Measurements from ENCODE around the gene HUS1B. TPM values are rescaled to one million over a fixed set of nuclear protein-coding genes. Genes with fewer than 3 reads are reported as not detected.

HUS1B gene
- polyA plus RNA-seq, 3 donors, result 0.23 to 0.73 TPM; not detected in 1

DNA sequence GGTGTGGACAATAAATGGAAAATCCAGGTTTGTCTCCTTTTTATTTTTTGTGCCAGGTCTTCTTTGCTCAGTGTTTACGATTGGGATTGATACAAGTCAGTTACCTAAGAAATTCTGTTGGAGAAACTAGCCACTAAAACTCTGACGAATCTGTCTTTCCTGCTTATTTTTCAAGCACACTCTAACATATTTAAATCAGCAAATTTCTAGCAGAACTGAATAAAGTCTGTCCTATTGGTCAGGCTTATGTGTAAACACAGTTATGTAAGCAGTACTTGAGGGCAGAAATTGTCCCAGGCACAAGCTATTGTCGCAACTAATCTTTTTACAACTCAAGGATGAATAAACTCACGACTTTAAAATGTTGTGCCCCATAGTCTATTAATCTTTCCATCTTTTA lies 48.1 kb upstream of the HUS1B start:
- peaks cover 4 to 18% of the 10 kb centered on the region in 2 donors for H3K27me3 ChIP-seq (ENCODE audit: control insufficient read depth in 2 of 2, insufficient read depth in 2 of 2, low read length in 2 of 2)
- H3K79me2 ChIP-seq (ENCODE audit: insufficient read depth, low read length), result no peaks in the 10 kb centered on the region
- no CpG with 5 or more reads among the region's 4 CpGs for WGBS (ENCODE audit: insufficient coverage)
- no peaks in the 10 kb centered on the region for H3K9me3 ChIP-seq (replicated peaks in 1 of 2; ENCODE audit: control insufficient read depth in 1 of 2, insufficient read depth in 1 of 2, low read length in 2 of 2)
- Mint-ChIP-seq H3K4me1 (peaks cover 2% of the 10 kb centered on the region), H3K27me3 (ENCODE audit: low read depth in 3 of 3) (peaks cover 7 to 21% (median 21%) of the 10 kb centered on the region in 3 donors), H3K9me3 (no peaks in the 10 kb centered on the region), H3K27ac (no peak overlapping the region), H3K4me3 (no peak overlapping the region), H3K36me3 (no peaks in the 10 kb centered on the region)
- no peak overlapping the region for H2AFZ ChIP-seq (ENCODE audit: insufficient read depth, low read depth, low read length, poor library complexity, severe bottlenecking)
- TF ChIP-seq CTCF (IDR thresholded peaks at IDR 0.05), result no peak
- H3K36me3 ChIP-seq (replicated peaks in 1 of 2; ENCODE audit: control insufficient read depth in 1 of 2, insufficient read depth in 2 of 2, low read length in 2 of 2), result no peaks in the 10 kb centered on the region
- H4K20me1 ChIP-seq (ENCODE audit: insufficient read depth, low read length), result no peaks in the 10 kb centered on the region
- H3K4me1 ChIP-seq (ENCODE audit: control insufficient read depth in 1 of 2, insufficient read depth in 2 of 2, low read length in 2 of 2), result peaks cover 0 to 1% of the 10 kb centered on the region in 2 donors
- no peak overlapping the region for H3K27ac ChIP-seq (ENCODE audit: low read depth in 1 of 2, low read length in 2 of 2)
- H3K9ac ChIP-seq (ENCODE audit: insufficient read depth, low read length, poor library complexity, severe bottlenecking), result no peak overlapping the region
- H3K4me3 ChIP-seq (replicated peaks in 1 of 3; ENCODE audit: low read depth in 2 of 3, low read length in 3 of 3), result no peak overlapping the region
- intact Hi-C loops (cut with micrococcal nuclease), result no loop called here
- DNase-seq, result no peak
- H3K4me2 ChIP-seq (replicated peaks; ENCODE audit: extremely low read depth, low read length, poor library complexity, severe bottlenecking), result no peak overlapping the region

DNA sequence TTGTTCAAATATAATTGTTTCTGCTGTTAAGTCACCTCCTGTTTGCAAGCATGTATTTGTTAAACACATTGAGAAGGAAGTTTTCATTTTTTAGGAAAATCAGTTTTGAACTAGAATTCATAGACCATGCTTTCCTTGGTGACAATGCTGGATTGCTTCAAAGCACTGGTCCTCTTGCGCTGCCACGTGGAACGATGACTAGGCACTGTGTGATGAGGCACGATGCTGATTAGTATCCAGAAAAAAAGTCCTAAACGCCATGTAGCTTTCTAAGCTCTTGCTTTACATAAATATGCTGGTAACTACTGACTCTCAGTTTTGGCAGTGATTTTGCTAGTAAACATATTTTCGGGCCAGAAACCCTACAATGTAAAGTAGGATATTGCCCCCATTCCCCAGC lies 47.1 kb upstream of the HUS1B start:
- no peak overlapping the region for H3K9ac ChIP-seq (ENCODE audit: insufficient read depth, low read length, poor library complexity, severe bottlenecking)
- no peak overlapping the region for H3K4me3 ChIP-seq (replicated peaks in 1 of 3; ENCODE audit: low read depth in 2 of 3, low read length in 3 of 3)
- no peaks in the 10 kb centered on the region for H3K4me1 Mint-ChIP-seq
- H3K27me3 ChIP-seq (ENCODE audit: control insufficient read depth in 2 of 2, insufficient read depth in 2 of 2, low read length in 2 of 2), result peaks cover 4 to 18% of the 10 kb centered on the region in 2 donors
- no peaks in the 10 kb centered on the region for H4K20me1 ChIP-seq (ENCODE audit: insufficient read depth, low read length)
- no peak for TF ChIP-seq CTCF (IDR thresholded peaks at IDR 0.05)
- H3K36me3 ChIP-seq (replicated peaks in 1 of 2; ENCODE audit: control insufficient read depth in 1 of 2, insufficient read depth in 2 of 2, low read length in 2 of 2), result no peaks in the 10 kb centered on the region
- H3K79me2 ChIP-seq (ENCODE audit: insufficient read depth, low read length), result no peaks in the 10 kb centered on the region
- no peak overlapping the region for H3K4me2 ChIP-seq (replicated peaks; ENCODE audit: extremely low read depth, low read length, poor library complexity, severe bottlenecking)
- no peaks in the 10 kb centered on the region for H3K36me3 Mint-ChIP-seq
- no peak for DNase-seq
- peaks cover 9 to 19% (median 18%) of the 10 kb centered on the region in 3 donors for H3K27me3 Mint-ChIP-seq (ENCODE audit: low read depth in 3 of 3)
- intact Hi-C loops (cut with micrococcal nuclease), result no loop called here
- H3K4me3 Mint-ChIP-seq, result no peak overlapping the region
- no peak overlapping the region for H3K27ac Mint-ChIP-seq
- 82% methylated on average over 3 of the region's 6 CpGs for WGBS (ENCODE audit: insufficient coverage)
- no peaks in the 10 kb centered on the region for H3K4me1 ChIP-seq (ENCODE audit: control insufficient read depth in 1 of 2, insufficient read depth in 2 of 2, low read length in 2 of 2)
- no peak overlapping the region for H2AFZ ChIP-seq (ENCODE audit: insufficient read depth, low read depth, low read length, poor library complexity, severe bottlenecking)
- H3K9me3 ChIP-seq (replicated peaks in 1 of 2; ENCODE audit: control insufficient read depth in 1 of 2, insufficient read depth in 1 of 2, low read length in 2 of 2), result no peaks in the 10 kb centered on the region
- no peak overlapping the region for H3K27ac ChIP-seq (ENCODE audit: low read depth in 1 of 2, low read length in 2 of 2)
- H3K9me3 Mint-ChIP-seq, result no peaks in the 10 kb centered on the region

All from CD14-positive monocyte (primary cell).